GM04504 (cell line): Measurements from ENCODE around the gene CDH6.
A peak's percentile ranks its signal among the peaks of the same experiment; 100 is the strongest.

ENCODE experiments used
- DNase-seq: peaks from one replicate; pipeline ENCODE4 v3.0.0-alpha.2; 2012; ENCODE audit warnings: low read depth

CDH6 gene

GRCh38 chr5:31204958-31205357, 11.5 kb downstream of the CDH6 start:
- DNase-seq: no peak

DNA sequence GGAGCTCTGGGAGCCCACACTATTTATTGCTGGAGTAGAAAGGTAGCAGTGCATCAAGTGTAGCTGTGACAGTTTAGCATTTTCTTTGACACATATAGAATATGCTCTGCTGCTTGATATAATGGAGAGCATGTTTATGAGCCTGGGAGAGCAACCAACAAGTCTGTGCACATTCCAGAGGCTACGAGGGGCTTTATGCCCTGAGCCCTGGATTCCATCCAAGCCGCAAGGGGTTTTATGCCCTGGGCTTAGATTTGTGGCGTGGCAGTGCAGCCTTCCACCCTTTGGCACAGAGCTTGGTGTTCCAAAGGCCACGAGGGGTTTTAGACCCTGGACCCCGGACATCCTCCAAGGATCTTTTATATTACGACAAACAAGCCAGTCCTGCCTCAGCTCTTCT, 14.6 kb downstream of the CDH6 start:
- DNase-seq: no peak

GRCh38 chr5:31209334-31209733, 15.8 kb downstream of the CDH6 start:
- no peak for DNase-seq

DNA sequence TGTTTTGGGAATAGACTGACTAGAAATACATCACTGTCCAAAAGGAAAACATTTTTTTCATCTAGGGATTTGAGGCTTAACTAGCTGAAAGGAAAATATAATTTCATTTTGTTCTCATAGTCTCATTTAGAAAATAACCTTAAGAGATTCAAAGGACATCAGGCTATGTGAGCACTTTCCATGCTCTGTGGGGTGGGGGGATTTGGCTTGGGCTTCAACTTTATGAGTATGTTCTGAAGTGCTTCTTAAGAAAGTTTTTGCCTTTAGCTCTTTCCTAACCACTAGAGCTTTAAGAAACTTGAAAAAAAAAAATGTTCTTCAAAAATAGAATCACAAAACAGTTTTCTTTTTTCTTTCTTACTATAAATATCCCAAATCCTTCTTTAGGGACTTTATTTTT, 17.6 kb downstream of the CDH6 start:
- no peak for DNase-seq

- no peak for DNase-seq
These were observed 19.8 kb downstream of the CDH6 start for GRCh38 chr5:31213257-31213656.

DNA sequence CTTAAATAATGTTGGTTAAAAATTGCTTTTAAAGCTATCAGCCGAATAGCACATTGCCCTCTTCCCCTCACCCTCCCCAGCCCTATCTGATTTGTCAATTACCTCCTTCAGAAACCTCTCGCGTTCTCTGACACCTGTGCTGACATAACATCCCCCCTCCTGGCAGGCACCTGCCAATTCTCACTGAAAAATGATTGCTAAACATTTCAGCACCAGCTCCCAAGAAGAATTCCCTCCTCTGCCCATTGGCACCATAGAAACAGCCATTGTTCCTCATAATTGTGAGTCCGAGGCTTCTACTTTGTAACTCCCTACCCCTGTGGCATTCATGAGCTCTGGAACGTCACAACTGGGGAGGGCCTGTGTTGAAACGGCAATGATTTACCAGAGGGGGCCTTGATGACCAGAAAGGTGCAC, 20.2 kb downstream of the CDH6 start:
- no peak for DNase-seq

GRCh38 chr5:31214229-31214628, 20.7 kb downstream of the CDH6 start:
- no peak for DNase-seq

DNA sequence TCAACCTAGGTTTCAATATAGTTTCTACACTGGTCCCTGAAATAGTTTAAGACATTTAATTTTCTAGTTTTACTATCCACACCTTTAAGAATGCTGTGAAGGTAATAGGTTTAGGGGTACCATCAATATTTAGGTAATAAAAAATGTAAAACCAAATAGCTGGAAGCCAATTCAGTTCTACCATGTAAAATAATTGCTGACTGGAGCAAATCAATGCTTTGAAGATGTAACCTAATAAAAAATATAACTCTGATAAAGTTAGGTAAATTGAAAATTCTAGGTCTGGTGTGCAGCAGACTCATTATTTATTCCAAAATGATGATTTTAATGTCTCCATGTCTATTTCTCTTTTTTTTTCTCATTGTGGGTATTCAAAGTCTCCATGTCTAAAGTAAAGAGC, 21.8 kb downstream of the CDH6 start:
- no peak for DNase-seq

- DNase-seq: no peak
These were observed 24.0 kb downstream of the CDH6 start for GRCh38 chr5:31217446-31217845.

DNA sequence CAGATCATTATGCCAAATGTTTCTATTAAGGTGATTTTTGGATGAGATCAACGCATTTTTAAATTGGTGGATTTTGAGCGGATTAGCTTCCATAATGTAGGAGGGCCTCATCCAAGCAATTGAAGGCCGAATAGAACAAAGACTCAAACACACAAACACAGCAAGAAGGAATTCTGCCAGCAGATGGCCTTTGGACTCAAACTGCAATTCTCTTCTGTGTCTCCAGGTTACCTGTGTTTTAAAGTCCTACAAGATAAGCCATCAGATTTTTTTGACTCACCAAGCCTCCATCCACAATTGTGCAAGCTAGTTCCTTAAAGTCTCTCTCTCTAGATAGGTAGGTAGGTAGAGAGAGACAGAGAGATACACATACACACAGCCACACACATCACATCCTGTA, 25.5 kb downstream of the CDH6 start:
- DNase-seq: no peak

DNA sequence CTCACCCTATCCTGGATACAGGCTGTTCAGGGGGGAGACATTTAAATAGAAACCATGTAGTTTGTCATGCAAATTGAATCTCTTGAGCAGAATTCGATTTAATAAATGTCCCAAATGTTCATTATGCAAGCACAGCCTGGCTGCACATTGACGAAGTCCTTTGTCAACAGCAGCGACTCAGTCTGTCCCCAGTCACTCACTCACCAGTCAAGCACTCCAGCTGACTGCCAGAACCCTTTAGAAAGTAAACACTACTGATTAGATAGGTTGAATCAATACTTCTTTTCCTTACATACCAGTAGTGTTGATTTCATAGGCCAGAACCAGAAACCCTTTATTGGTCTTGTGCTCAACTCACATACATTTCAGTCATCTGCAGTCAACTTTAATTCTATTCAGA, 27.5 kb downstream of the CDH6 start:
- no peak for DNase-seq

DNA sequence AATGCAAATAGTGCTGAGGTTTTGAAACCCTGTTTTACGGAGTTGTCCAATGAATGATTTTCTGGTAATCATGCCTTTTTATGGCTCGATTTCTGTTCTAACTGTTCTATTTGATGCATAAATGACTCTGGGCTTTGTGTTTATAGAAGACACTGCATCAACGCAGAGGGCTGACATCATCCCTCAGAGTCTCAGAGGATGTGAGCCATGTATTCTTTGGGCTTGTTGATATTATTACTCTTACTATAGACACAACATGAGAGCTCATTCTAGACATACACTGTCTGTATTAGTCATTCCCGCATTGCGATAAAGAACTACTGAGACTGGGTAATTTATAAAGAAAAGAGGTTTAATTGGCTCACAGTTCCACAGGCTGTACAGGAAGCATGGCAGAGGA, 31.6 kb downstream of the CDH6 start:
- no peak for DNase-seq

DNA sequence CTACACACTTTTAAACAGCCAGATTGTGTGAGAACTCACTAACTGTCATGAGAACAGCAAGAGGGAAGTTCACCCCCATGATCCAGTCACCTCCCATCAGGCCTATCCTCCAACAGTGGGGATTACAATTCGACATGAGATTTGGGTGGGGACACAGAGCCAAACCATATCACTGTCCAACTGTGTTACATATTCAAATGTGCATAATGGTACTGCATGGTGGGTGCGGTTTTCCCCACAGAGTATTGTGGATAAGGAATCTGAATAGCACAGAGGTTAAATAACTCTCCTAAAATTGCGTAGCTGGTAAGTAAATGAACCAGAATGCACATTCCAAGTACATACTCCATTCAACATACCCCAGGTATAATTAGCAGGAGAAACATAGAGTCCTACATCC, 32.1 kb downstream of the CDH6 start:
- no peak for DNase-seq

DNA sequence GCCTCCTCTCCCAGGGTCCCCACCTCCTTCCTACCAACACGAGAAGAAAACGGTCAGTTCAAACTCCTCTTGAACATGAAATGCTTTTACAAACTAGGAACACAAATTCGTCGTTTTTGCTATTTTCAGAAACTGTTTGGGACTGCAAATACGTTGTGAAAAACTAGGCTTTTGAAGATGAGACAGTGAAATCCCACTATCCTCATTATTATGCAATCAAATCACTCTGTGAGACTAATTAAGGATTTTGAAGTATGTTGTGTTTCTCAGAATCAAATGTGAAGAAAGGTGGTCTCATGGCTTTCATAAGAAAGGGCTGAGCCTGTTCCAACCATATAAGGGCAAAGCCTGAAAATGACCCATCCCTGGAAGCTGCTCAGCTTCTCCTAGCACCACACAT, 33.2 kb downstream of the CDH6 start:
- DNase-seq: no peak

DNA sequence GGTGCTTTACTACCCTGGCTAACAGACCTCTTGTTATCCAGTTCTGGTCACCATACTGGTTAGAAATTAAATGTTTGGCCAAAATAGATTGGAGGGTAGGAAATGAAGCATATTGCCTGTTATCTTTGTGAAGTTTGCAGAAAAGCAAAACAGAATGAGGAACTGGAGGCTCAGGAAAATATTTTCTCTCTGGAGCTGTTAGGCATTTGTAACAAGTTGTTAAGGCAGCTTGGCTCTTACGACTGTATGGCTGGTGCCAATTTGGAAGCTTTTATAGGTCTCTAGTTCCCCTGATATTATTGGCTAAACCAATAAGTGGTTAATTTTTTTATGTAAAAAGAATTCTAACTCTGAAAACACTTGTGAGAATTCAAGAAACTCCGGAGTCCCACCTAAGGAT, 35.8 kb downstream of the CDH6 start:
- no peak for DNase-seq

GRCh38 chr5:31231177-31231838, 37.8 kb downstream of the CDH6 start:
- DNase-seq: no peak

GRCh38 chr5:31232273-31232888, 38.9 kb downstream of the CDH6 start:
- DNase-seq: peak; percentile 21

- DNase-seq: no peak
These were observed 41.9 kb downstream of the CDH6 start for GRCh38 chr5:31235381-31235780.

DNA sequence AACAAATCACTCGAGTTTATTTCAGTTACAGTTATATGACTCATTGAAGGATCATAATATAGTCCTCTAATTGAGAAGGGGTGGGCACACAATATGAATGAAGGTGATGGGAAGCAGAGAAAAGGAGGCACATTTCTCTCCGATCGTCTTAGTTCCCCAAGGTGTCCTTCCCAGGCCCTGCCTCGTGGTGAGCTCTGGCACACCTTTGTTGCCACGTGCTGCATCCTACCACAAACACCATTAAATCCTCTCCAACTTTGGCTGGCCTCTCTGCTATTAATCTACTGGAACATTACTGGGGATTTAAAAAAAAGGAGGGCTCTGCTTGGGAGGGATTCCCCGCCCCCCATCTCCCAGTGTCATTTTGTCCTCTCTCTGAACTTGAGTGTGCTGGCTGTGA, 42.9 kb downstream of the CDH6 start:
- DNase-seq: no peak

- DNase-seq: no peak
These were observed 43.7 kb downstream of the CDH6 start for GRCh38 chr5:31237174-31237573.

GRCh38 chr5:31238497-31238896, 45.0 kb downstream of the CDH6 start:
- no peak for DNase-seq

DNA sequence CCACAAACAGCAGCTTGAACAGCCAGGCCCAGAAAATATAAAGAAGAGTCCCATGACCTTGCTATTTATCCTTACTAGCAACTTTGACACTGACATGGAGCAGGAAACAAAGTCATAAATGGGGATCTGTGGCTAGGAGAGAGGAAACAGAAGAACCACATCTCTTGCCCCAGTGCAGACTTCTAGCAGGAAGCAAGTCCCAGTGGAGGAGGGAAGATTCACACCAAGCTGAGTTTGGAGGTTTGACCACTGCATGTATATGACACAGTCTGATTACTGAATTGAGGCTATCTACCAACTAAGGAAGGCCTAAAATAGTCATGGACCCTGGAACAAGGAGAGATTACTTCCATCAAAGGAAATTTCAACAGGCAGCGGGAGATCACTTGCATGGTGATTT, 51.4 kb downstream of the CDH6 start:
- DNase-seq: no peak

DNA sequence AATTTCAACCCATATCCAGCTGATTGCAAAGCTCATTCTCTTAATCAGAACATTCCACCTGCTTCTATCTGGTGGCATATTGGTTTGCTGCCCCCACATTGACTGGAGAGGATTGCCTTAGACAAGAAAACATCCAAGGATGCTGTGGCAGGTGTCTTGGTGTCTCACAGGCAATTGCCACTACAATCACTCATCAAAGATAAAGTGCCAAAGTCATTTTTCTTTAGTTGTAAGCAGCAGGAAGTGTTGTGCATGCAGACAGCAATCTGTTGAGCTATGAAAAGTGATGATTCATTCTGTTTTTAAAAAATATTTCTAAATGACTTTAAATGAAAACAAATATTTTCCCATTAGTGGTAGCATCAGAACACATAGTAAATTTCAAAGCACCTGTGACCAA, 53.9 kb downstream of the CDH6 start:
- no peak for DNase-seq

GRCh38 chr5:31250201-31250600, 56.7 kb downstream of the CDH6 start:
- no peak for DNase-seq
